DMS153 treated with DMSO at 0.1 percent for 48 hours (cell line): ENCODE results near the gene LKAAEAR1.
"Not testable (repeated sequence)": the region's sequence is repeated elsewhere in the genome, so short reads cannot be mapped to it uniquely, and the experiment has no call there.

Source experiments
- DNase-seq: peaks from one replicate; lab custom pipeline; 2025; ENCODE audit not compliant: unreplicated experiment; lab: John Stamatoyannopoulos, UW

Gene LKAAEAR1

DNA sequence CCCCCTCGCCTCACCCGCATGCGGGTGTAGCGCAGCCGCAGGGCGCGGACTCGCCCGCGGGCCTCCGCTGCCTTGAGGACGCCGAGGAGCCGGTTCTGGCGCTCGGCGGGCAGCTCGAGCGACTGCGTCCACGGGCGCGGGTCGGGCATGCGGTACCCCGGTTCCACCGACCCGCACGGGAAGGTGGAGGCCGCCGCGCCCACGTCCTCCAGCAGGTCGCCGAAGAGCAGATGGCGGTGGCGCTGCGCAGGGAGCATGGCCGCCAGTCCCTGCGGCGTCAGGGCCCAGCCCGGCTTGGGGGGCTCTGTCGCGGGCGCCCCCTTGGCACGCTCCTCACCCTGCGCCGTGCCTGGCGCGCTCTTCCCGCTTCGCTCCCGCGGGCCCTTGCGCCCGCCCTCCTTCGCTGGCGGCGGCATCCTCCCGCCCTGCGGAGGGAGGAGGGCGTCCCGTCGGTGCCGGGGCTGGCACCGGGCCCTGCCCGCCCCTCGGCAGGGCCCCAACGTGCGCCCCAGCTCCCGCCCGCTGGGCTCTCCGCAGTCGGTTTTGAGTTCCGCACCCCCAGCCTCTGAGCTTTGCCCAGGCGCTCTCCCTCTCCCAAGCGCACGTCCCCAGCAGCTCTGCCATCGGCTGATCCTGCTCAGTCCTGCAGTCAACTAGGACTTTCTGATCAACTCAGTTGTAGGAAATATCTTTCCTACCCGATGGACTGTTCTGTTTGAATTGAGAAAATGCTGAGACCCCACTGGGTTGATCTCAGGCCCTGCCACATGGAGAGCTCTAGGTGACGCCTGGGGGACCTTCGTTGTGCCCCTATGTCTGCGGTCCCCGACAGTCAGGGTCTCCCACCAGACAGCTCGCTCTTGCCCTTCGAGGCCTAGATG, at the start of gene LKAAEAR1:
Gene LKAAEAR1, minus strand, starts transcription at position 595 of the 881 bp plus-strand sequence. Its CDS starts 179 bp downstream, at position 416.
- no peak for DNase-seq

- DNase-seq: no peak
Measured at GRCh38 chr20:64131406-64131805, 47.2 kb upstream of the LKAAEAR1 start.

DNA sequence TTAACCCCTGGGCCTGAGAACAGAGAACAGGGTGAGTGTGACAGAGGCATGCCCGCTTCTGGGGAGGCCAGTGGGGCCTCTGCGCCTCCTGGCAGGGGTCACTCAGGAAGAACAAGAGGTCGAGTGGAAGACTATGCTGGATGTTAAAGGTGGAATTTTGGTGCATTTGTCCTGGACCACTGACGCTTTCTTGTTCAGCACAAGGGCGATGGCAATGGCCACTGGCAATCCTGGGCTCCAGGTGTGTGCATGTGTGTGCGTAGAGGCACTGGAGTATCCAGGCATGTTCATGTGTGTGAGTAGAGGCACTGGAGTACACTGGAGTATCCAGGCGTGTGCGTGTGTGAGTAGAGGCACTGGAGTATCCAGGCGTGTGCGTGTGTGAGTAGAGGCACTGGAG, 46.7 kb upstream of the LKAAEAR1 start:
- no peak for DNase-seq

DNA sequence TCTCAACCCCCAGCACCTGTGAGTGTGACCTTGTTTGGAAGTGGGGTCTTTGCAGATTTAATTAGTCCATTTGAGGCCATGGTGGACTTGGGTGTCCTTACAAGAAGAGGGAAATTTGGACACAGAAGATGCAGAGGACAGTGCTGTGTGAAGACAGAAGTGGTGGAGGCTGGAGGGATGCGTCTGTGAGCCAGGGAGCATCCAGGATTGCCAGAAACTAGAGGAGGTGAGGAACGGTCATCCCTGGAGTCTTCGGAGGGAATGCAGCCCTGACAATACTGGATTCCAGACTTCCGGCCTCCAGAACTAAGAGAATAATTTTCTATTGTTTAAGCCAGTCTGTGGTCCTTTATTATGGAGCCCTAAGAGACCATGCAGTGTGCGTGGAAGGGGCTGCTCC, 46.1 kb upstream of the LKAAEAR1 start:
- DNase-seq: no peak

DNA sequence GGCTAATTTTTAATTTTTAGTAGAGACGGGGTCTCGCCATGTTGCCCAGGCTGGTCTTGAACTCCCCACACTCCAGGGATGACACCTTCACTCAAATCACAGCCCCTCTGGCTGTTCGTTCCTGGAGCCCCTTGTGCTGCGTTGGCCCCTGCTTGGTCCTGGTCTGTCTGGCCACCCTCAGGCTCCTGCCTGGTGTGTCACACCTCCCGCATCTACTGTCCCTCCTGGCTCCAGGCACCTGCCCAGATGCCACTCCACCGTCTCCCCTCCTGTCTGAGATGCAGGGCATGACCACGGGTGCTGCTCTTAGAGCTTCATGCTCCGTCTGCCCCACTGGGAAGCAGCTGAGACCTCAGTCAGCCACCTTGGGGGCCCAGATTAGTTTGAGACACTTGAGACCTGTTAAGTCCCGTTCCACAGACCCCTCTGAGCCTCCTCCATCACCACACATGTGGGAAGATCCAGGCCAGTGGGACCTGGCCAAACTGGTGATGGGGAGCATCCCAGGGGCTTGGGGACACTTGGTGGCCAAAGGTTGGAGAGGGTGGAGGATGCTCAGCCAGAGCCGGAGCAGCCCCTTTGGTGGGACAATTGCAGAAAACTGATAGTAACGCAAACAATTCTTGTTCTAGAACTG, 45.1 kb upstream of the LKAAEAR1 start:
- no peak for DNase-seq

DNA sequence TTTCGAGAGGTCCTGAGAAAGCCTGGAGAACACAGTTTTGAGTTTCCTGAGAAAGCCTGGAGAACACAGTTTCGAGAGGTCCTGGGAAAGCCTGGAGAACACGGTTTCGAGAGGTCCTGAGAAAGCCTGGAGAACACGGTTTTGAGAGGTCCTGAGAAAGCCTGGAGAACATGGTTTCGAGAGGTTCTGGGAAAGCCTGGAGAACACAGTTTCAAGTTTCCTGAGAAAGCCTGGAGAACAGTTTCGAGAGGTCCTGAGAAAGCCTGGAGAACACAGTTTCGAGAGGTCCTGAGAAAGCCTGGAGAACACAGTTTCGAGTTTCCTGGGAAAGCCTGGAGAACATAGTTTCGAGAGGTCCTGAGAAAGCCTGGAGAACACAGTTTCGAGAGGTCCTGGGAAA, 39.3 kb upstream of the LKAAEAR1 start:
- DNase-seq: not testable (repeated sequence)

GRCh38 chr20:64122927-64123326, 38.7 kb upstream of the LKAAEAR1 start:
- DNase-seq: not testable (repeated sequence)

DNA sequence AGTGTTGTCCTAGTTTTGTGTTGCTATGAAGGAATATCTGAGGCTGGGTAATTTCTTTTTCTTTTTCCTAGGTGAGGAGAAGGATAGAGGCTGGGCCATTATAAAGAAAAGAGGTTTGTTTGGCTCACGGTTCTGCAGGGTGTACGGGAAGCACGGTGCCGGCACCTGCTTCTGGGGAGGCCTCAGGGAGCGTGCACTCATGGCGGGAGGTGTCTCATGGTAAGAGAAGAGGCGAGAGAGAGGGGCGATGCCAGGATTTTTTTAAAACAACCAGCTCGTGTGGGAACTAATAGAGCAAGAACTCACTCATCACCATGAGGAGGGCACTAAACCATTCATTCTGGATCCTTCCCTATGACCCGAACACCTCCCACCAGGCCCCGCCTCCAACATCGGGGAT, 37.4 kb upstream of the LKAAEAR1 start:
- DNase-seq: no peak

GRCh38 chr20:64119681-64120341, 35.6 kb upstream of the LKAAEAR1 start:
- no peak for DNase-seq

DNA sequence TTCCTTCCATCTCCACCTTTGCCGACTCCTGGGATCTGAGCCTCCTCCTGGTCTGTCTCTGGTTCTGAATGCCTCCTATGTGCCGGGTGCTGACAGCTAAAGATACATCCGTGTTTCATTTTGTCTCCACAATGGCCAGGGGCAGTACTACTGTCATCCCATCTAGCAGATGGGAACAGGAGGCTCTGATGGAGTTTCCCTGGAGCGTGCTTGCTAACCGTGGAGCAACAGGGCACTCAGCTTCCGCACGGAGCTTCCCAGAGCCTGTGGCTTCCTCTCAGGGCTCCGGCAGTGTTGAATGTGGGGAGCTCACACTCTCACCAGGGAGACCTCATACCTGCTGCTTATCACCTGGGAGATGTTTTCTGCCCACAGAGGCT, 35.1 kb upstream of the LKAAEAR1 start:
- DNase-seq: no peak

DNA sequence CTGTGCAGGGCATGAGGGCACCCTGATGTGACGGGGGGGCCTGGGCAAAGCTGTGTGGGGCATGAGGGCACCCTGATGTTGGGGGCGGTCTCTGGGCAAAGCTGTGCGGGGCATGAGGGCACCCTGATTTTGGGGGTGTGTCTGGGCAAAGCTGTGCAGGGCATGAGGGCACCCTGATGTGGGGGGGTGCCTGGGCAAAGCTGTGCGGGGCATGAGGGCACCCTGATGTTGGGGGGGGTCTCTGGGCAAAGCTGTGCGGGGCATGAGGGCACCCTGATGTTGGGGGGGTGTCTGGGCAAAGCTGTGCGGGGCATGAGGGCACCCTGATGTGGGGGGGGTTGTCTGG, 33.2 kb upstream of the LKAAEAR1 start:
- not testable (repeated sequence) for DNase-seq

DNA sequence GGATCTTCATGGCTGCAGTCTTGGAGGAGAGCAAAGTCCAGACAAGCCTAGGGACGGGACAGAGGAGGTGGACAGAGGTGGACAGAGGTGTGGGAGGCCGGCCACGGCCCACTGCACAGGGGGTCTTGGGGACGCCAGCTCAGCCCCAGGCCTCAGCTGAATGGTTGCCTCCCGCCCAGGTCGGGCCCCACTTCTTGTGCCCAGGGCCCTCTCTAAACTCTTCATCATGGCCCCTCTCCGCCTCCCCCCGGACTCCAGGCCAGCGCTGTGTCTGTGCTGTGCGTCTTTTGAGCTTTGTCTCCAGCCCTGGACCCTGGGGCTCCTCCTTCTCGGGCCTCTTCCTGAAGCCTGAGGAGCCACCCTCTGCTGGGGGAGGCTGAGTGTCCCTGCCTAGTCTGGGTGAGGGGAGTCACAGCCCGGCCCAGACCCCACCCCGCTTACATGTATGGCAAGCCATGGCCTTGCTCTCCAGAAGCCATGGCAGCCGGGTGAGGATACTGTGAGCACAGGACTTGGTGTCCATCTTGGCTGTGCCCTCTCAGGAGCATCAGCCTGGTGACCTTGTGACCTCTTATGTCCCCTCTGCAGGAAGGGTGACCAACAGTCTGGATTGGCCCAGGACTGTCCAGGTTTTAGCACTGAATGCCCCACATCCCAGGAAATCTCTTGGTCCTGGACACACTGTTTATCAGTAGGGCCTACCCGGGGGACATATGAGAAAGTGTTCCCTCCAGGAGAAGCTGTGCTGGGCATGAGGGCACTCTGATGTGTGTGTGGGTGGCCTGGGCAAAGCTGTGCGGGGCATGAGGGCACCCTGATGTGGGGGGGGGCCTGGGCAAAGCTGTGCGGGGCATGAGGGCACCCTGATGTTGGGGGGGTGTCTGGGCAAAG, 32.6 kb upstream of the LKAAEAR1 start:
- DNase-seq: no peak

- DNase-seq: no peak
Measured at GRCh38 chr20:64116016-64116415, 31.8 kb upstream of the LKAAEAR1 start.

DNA sequence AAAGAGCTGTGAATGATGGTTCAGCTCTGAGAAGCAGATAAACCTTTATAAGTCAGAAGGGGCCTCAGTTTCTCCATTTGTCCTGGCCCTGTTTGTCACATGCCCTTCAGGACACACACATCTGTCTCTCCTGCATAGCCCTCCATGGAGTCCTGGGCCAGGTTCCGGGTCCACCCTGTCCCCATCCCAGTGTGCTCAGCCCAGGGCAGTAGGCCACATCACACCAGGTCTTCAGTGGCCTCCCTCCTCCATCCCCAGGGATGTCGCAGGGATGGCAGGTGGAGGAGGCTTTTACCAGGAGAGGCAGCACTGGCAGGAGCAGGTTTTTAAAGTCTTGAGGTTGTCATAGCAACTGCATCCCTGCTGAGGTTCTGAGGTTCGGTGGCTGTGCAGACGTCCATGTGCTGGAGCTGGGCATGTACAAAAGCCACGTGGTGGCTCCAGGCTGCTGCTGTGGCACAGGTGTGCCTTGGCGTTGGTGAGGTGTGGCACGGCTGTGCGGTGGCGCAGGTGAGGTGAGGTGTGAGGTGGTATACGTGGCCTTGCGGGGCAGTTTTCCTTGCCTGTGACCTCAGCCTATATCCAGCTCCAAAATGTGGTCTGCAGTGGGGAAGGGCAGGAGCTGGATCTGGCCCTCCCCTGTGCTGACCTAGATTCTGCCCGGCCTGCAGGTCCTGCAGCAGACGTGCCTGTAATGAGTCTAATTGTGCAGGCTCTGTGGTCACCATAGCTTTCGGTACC, 31.1 kb upstream of the LKAAEAR1 start:
- no peak for DNase-seq

- DNase-seq: no peak
Measured at GRCh38 chr20:64114356-64114971, 30.3 kb upstream of the LKAAEAR1 start.

GRCh38 chr20:64113796-64114355, 29.7 kb upstream of the LKAAEAR1 start:
- DNase-seq: no peak

DNA sequence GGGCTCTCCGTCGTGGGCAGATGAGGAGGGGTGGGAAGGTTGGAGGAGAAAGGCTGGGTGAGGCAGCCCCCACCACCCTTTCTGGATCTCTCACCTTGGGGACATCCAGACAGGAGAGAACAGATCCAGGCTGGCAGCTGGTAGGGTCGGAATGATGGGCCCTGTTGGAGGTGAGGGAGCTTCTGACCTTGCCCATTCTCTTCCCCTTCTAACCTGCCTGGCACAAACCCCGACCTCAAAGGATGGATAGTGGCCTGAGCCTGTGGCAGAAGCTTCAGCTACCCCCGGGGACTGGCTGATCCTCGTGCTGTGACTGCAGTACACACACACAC, 29.2 kb upstream of the LKAAEAR1 start:
- no peak for DNase-seq

GRCh38 chr20:64112691-64113443, 28.7 kb upstream of the LKAAEAR1 start:
- no peak for DNase-seq
